HG02981 (cell line): ENCODE data around the gene UTF1.
"Not testable (repeated sequence)": the region's sequence is repeated elsewhere in the genome, so short reads cannot be mapped to it uniquely, and the experiment has no call there.

Experiments used
- ATAC-seq: cut with Tn5 transposase; IDR thresholded peaks from one replicate; pipeline ENCODE4 v1.9.1; 2021; ENCODE audit warnings: mild to moderate bottlenecking, moderate library complexity; ENCODE audit not compliant: unreplicated experiment

Gene UTF1

GRCh38 chr10:133208466-133208865 lies 21.6 kb upstream of the UTF1 start:
- ATAC-seq = no peak

- no peak for ATAC-seq
Measured at GRCh38 chr10:133209117-133209516, 20.9 kb upstream of the UTF1 start.

- no peak for ATAC-seq
Measured at GRCh38 chr10:133209641-133210040, 20.4 kb upstream of the UTF1 start.

GRCh38 chr10:133210398-133211140 lies 19.4 kb upstream of the UTF1 start:
- no peak for ATAC-seq

- ATAC-seq = no peak
Measured at GRCh38 chr10:133211141-133211830, 18.7 kb upstream of the UTF1 start.

GRCh38 chr10:133211959-133212852 lies 17.8 kb upstream of the UTF1 start:
- no peak for ATAC-seq

- no peak for ATAC-seq
Measured at GRCh38 chr10:133212853-133213494, 17.0 kb upstream of the UTF1 start.

GRCh38 chr10:133213641-133214467 lies 16.2 kb upstream of the UTF1 start:
- ATAC-seq = no peak

- ATAC-seq = no peak
Measured at GRCh38 chr10:133214468-133215410, 15.3 kb upstream of the UTF1 start.

GRCh38 chr10:133215586-133215985 lies 14.4 kb upstream of the UTF1 start:
- no peak for ATAC-seq

- no peak for ATAC-seq
Measured at GRCh38 chr10:133216776-133217175, 13.2 kb upstream of the UTF1 start.

GRCh38 chr10:133217800-133218589 lies 12.0 kb upstream of the UTF1 start:
- no peak for ATAC-seq

GRCh38 chr10:133218891-133219290 lies 11.1 kb upstream of the UTF1 start:
- no peak for ATAC-seq

- no peak for ATAC-seq
Measured at GRCh38 chr10:133219782-133220181, 10.2 kb upstream of the UTF1 start.

GRCh38 chr10:133221331-133221730 lies 8.7 kb upstream of the UTF1 start:
- ATAC-seq = no peak

- ATAC-seq = not testable (repeated sequence)
Measured at GRCh38 chr10:133221756-133222155, 8.3 kb upstream of the UTF1 start.

GRCh38 chr10:133224076-133224475 lies 5.9 kb upstream of the UTF1 start:
- no peak for ATAC-seq

GRCh38 chr10:133224756-133225372 lies 5.2 kb upstream of the UTF1 start:
- no peak for ATAC-seq
